ENCODE results near the gene NOSIP.

DNA sequence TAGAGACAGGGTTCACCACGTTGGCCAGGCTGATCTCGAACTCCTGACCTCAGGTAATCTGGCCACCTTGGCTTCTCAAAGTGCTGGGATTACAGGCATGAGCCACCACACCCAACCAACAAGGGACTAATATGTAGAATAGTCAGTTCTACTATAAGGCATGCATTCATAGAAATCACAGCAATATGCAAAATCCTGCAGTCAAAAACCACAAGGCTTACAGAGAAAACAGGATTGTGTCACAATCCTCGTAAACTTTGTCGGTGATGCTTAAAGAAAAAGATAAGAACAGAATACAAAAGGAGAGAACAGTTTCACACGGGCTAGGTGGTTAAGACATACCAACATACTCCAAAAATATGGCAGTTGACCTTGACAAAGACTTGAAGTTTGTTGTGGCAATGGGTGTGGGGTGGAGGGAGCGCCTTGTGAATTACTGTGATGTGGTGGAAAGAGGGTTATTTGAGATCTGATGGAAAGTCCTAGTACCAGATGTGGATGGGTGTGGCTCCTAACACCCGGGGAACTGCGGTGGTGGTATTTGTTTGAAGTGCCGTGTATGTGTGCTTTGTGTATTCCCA, 12.4 kb downstream of the NOSIP start:
- TF ChIP-seq GATA3 (IDR thresholded peaks at IDR 0.05; ENCODE audit: low read depth, low read length) (no peak), GATA2 (IDR thresholded peaks at IDR 0.05; ENCODE audit: low read depth, low read length) (no peak)

Data from SH-SY5Y (cell line).